IPS DF 6.9 (cell line): ENCODE measurements around the gene NCOA3.
"Not testable (repeated sequence)": the region's sequence is repeated elsewhere in the genome, so short reads cannot be mapped to it uniquely, and the experiment has no call there.

Experiments used
- DNase-seq: peaks from one replicate; pipeline ENCODE4 v3.0.0-alpha.2; 2013; ENCODE audit warnings: low read depth, low spot score
- H3K27ac ChIP-seq: one replicate; pipeline ENCODE4 v1.5.1; 2013; ENCODE audit warnings: low read length, control low read depth
- H3K27me3 ChIP-seq: 2 replicates; pipeline ENCODE4 v1.6.1; 2013; ENCODE audit warnings: mild to moderate bottlenecking, low read length; ENCODE audit not compliant: control insufficient read depth, insufficient read depth
- H3K36me3 ChIP-seq: 2 replicates; pipeline ENCODE4 v1.6.1; 2013; ENCODE audit warnings: low read length; ENCODE audit not compliant: control insufficient read depth, insufficient read depth
- H3K4me1 ChIP-seq: 2 replicates; pipeline ENCODE4 v1.6.1; 2013; ENCODE audit warnings: low read length; ENCODE audit not compliant: control insufficient read depth, insufficient read depth
- H3K4me3 ChIP-seq: 2 replicates; pipeline ENCODE4 v1.5.1; 2013; ENCODE audit warnings: mild to moderate bottlenecking, low read length
- H3K9me3 ChIP-seq: 2 replicates; pipeline ENCODE4 v1.6.1; 2013; ENCODE audit warnings: low read length, inconsistent platforms; ENCODE audit not compliant: control insufficient read depth, insufficient read depth
- WGBS: extraction: QIAGEN DNeasy Blood & Tissue Kit; methylation state at CpG from one replicate; pipeline ENCODE4 v1.1.7; 2013; ENCODE audit warnings: mixed read lengths, missing lambda C conversion rate; ENCODE audit not compliant: insufficient read length, insufficient coverage; 5-methylcytosine and 5-hydroxymethylcytosine counted together

Gene NCOA3

GRCh38 chr20:47551841-47552240, 50.2 kb downstream of the NCOA3 start:
- Histone ChIP-seq H3K4me3 (no peak overlapping the region), H3K9me3 (no peaks in the 10 kb centered on the region), H3K27me3 (no peaks in the 10 kb centered on the region), H3K36me3 (no peaks in the 10 kb centered on the region), H3K4me1 (no peaks in the 10 kb centered on the region), H3K27ac (no peak overlapping the region)
- no peak for DNase-seq

GRCh38 chr20:47552996-47553395, 51.3 kb downstream of the NCOA3 start:
- Histone ChIP-seq H3K27ac (no peak overlapping the region), H3K9me3 (no peaks in the 10 kb centered on the region), H3K27me3 (no peaks in the 10 kb centered on the region), H3K4me1 (peaks cover 1% of the 10 kb centered on the region; the same call in 1 of the 2 replicates), H3K36me3 (no peaks in the 10 kb centered on the region), H3K4me3 (no peak overlapping the region)
- WGBS: no CpG with 5 or more reads among the region's 9 CpGs
- DNase-seq: no peak

DNA sequence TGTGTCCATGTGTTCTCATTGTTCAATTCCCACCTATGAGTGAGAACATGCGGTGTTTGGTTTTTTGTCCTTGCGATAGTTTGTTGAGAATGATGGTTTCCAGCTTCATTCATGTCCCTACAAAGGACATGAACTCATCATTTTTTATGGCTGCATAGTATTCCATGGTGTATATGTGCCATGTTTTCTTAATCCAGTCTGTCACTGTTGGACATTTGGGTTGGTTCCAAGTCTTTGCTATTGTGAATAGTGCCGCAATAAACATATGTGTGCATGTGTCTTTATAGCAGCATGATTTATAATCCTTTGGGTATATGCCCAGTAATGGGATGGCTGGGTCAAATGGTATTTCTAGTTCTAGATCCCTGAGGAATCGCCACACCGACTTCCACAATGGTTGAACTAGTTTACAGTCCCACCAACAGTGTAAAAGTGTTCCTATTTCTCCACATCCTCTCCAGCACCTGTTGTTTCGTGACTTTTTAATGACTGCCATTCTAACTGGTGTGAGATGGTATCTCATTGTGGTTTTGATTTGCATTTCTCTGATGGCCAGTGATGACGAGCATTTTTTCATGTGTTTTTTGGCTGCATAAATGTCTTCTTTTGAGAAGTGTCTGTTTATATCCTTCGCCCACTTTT, 52.0 kb downstream of the NCOA3 start:
- no CpG with 5 or more reads among the region's 8 CpGs for WGBS
- H3K27ac ChIP-seq, H3K27me3 ChIP-seq, H3K4me1 ChIP-seq, DNase-seq, H3K36me3 ChIP-seq, H3K4me3 ChIP-seq, H3K9me3 ChIP-seq: not testable (repeated sequence)

- H3K4me3 ChIP-seq, H3K4me1 ChIP-seq, H3K36me3 ChIP-seq: not testable (repeated sequence)
Measured at GRCh38 chr20:47554283-47554682, 52.6 kb downstream of the NCOA3 start.

GRCh38 chr20:47557218-47557617, 55.5 kb downstream of the NCOA3 start:
- peaks cover 5% of the 10 kb centered on the region for H3K4me1 ChIP-seq
- H3K36me3 ChIP-seq: no peaks in the 10 kb centered on the region
- no peak for DNase-seq
- H3K27ac ChIP-seq: no peak overlapping the region
- no peak overlapping the region for H3K4me3 ChIP-seq
- H3K27me3 ChIP-seq: no peaks in the 10 kb centered on the region
- no peaks in the 10 kb centered on the region for H3K9me3 ChIP-seq
- no CpG with 5 or more reads among the region's 2 CpGs for WGBS

More at GRCh38 chr20:47554283-47554682, 52.6 kb downstream of the NCOA3 start:
- not testable (repeated sequence) for DNase-seq, H3K27ac ChIP-seq, H3K9me3 ChIP-seq, H3K27me3 ChIP-seq

GRCh38 chr20:47557791-47558190, 56.1 kb downstream of the NCOA3 start:
- H3K27me3 ChIP-seq: no peaks in the 10 kb centered on the region
- peaks cover 5% of the 10 kb centered on the region for H3K4me1 ChIP-seq
- H3K27ac ChIP-seq: no peak overlapping the region
- no CpG with 5 or more reads among the region's 7 CpGs for WGBS
- no peak overlapping the region for H3K4me3 ChIP-seq
- DNase-seq: no peak
- H3K9me3 ChIP-seq: no peaks in the 10 kb centered on the region
- H3K36me3 ChIP-seq: no peaks in the 10 kb centered on the region

DNA sequence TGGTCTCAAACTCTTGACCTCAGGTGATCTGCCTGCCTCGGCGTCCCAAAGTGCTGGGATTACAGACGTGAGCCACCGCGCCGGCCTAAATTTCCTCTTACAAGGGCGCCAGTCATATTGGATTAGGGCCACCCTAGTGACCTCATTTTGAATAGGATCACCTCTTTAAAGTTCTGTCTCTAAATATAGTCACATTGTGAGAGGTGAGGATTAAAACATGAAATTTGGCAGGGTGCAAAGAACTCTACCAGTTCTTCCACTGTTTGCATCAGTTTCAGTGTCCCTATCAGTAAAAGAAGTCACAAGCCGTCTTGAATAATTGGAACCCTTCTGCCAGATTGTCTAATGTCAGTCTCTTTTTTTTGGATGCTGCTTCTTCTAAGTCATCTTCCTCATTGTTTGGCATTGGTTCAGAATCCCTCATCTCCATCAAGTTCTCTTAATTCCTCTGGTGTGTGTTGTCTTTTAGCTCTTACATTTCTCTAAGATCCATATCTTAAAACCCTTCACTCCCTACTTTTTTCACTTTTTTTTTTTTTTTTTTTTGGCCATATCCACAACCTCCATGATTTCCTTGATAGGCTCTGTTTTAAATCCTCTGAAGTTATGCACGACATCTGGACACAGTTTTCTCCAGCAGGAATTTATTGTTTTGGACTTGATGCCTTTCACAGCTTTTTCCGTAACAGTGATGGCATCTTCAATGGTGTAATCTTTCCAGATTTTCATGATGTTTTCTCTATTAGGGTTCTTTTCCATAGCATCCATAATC, 56.8 kb downstream of the NCOA3 start:
- WGBS: no CpG with 5 or more reads among the region's 10 CpGs
- no peaks in the 10 kb centered on the region for H3K9me3 ChIP-seq

DNA sequence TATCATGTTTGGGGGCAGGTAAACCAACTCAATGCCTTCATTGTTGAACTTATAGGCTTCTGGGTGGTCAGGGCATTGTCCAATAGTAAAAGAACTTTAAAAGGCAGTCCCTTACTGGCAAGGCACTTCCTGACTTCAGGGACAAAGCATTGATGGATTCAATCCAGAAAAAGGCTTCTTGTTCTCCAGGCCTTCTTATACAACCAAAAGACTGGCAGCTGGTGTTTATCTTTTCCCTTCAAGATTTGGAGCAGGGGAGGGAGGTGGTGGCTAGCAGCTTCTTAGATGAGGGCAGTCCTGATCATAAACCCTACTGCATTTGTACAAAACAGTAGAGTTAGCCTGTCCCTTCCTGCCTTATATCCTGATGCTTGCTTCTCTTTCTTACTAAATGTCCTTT, 57.5 kb downstream of the NCOA3 start:
- Histone ChIP-seq H3K27ac (no peak overlapping the region), H3K36me3 (no peaks in the 10 kb centered on the region), H3K4me3 (no peak overlapping the region), H3K9me3 (no peaks in the 10 kb centered on the region), H3K4me1 (peaks cover 5% of the 10 kb centered on the region), H3K27me3 (no peaks in the 10 kb centered on the region)
- no peak for DNase-seq

More for the DNA sequence above, 56.8 kb downstream of the NCOA3 start:
- H3K4me1 ChIP-seq: peaks cover 5% of the 10 kb centered on the region
- no peak overlapping the region for H3K27ac ChIP-seq
- no peaks in the 10 kb centered on the region for H3K27me3 ChIP-seq
- no peak for DNase-seq
- H3K36me3 ChIP-seq: no peaks in the 10 kb centered on the region
- no peak overlapping the region for H3K4me3 ChIP-seq

DNA sequence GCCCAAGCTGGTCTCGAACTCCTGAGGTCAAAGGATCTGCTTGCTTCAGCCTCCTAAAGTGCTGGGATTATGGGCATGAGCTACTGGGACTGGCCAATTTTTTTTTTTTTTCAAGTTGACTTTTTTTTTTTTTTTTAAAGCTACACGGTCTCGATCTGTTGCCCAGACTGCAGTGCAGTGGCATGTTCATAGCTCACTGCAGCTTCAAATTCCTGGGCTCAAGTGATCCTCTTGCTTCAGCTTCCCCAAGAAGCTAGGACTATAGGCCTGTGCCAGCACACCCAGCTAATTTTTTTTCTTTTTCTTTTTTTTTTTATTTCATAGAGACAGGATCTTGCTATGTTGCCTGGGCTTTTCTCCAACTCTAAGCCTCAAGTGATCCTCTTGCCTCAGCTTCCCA, 59.5 kb downstream of the NCOA3 start:
- Histone ChIP-seq H3K4me3 (no peak overlapping the region), H3K4me1 (peaks cover 5% of the 10 kb centered on the region), H3K27me3 (no peaks in the 10 kb centered on the region), H3K36me3 (no peaks in the 10 kb centered on the region), H3K9me3 (no peaks in the 10 kb centered on the region), H3K27ac (no peak overlapping the region)
- DNase-seq: no peak
- no CpG with 5 or more reads among the region's 3 CpGs for WGBS

DNA sequence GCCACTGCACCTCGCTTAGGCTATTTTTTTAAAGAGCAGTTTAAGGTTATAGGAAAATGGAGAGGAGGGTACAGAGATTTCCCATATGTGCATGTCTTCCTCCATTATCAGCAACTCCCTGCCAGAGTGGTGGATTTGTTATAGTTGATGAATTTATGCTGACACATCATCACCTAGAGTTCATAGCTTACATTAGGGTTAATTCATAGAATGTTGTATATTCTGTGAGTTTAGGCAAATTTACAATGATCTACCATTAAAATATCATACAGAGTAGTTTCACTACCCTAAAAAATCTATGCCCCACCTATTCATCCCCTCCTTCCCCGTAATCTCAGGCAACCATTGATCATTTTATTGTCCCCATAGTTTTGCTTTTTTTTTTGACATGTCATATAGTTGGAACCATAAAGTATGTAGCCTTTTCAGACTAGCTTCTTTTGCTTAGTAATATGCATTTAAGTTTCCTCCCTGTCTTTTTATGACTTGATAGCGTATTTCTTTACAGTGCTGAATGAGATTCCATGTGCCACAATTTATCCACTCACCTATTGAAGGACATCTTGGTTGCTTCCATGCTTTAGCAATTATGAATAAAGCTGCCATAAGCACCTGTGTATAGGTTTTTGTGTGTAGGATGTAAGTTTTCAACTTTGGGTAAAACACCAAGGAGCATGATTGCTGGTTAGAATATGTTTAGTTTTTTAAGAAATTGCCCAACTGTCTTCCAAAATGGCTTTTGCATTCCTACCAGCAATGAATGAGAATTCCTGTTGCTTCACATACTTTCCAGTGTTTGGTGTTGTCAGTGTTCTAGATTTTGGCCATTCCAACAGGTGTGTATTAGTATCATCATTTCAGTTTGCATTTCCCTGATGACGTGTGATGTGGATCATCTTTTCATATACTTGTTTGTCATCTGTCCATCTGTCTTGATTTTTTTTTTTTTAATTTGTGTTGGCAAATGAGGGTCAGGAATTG, 60.2 kb downstream of the NCOA3 start:
- DNase-seq: no peak
- no peaks in the 10 kb centered on the region for H3K36me3 ChIP-seq
- no peaks in the 10 kb centered on the region for H3K27me3 ChIP-seq
- H3K4me1 ChIP-seq: peaks cover 5% of the 10 kb centered on the region
- WGBS: no CpG with 5 or more reads among the region's 4 CpGs
- H3K9me3 ChIP-seq: no peaks in the 10 kb centered on the region
- H3K27ac ChIP-seq: no peak overlapping the region
- H3K4me3 ChIP-seq: no peak overlapping the region
